Astrocyte (in vitro differentiated cells and primary cell): ENCODE data around the gene TST.

ENCODE experiments used
- CTCF ChIP-seq: IDR thresholded peaks from 2 replicates; pipeline ENCODE4 v1.5.1; 2011; ENCODE audit warnings: low read depth, mild to moderate bottlenecking, inconsistent platforms, low read length, moderate library complexity; ENCODE audit not compliant: insufficient read depth
- EZH2 ChIP-seq: IDR thresholded peaks from 2 replicates; pipeline ENCODE4 v1.6.1; 2012; ENCODE audit warnings: mild to moderate bottlenecking, low read length, inconsistent platforms; ENCODE audit not compliant: insufficient read depth

DNA sequence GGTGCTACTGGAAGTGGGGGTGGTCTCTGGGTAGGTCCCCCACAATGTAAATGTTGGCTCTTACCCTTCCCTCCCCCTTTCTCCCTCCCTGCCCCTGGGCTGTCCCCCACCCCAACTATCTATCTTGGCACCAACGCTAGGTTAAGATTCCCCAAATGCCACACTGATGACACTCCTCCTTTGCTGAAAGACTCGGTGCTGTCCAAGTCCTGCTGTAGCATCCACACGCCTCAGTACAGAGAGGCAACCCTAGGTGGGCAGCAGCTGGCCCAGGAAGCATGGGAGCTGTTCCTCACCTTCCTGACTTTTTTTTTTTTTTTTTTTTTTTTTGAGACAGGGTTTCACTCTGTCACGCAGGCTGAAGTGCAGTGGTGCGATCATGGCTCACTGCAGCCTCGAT is 28.9 kb upstream of the TST start:
- TF ChIP-seq CTCF (no peak), EZH2 (no peak)
